HG03025 (cell line): ENCODE measurements around the gene WASL.

ENCODE experiments used
- ATAC-seq: cut with Tn5 transposase; IDR thresholded peaks from one replicate; pipeline ENCODE4 v1.9.1; 2021; ENCODE audit warnings: mild to moderate bottlenecking, moderate library complexity; ENCODE audit not compliant: unreplicated experiment, low FRiP score

Gene WASL

GRCh38 chr7:123705211-123705901, 43.4 kb downstream of the WASL start:
- ATAC-seq: no peak

GRCh38 chr7:123695944-123696677, 52.7 kb downstream of the WASL start:
- no peak for ATAC-seq

GRCh38 chr7:123692471-123692877, 56.3 kb downstream of the WASL start:
- ATAC-seq: no peak

GRCh38 chr7:123690550-123690949, 58.3 kb downstream of the WASL start:
- no peak for ATAC-seq

GRCh38 chr7:123689250-123689649, 59.6 kb downstream of the WASL start:
- no peak for ATAC-seq

DNA sequence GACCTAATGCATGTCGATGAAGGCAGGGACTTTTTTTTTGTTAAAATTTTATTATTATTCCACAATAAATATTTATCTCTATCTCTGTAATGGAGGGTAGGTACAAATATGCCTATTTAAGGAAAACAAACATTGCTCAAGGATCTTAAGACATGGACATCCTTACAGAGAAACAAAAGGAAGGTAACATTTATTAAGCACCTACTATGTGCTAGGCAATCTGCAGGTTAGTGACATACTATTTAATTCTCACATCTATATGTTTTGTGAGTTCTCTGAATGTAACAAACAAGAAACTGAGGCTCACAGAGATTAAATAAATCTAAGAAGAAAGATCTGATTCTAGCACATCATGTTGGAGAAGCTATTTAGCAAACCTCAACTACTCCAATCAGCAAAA, 61.1 kb downstream of the WASL start:
- ATAC-seq: no peak

DNA sequence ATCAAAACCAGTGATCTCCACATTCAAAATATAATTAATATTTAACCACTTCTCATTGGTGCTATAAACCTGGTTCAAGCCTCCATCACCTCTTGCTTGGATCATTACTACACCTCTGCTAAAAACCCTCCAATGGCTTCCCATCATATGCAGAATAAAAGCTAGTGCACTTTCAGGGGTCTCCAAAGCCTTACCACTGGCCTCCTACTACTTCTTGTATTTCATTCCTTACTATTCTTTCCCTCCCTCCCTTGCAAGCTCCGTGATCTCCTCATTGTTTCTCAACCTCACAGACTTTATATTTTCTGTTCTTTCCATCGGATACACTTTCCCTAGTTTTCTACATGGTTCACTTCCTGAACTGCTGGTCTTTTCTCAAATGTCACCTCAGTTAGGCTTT, 61.6 kb downstream of the WASL start:
- ATAC-seq: no peak

DNA sequence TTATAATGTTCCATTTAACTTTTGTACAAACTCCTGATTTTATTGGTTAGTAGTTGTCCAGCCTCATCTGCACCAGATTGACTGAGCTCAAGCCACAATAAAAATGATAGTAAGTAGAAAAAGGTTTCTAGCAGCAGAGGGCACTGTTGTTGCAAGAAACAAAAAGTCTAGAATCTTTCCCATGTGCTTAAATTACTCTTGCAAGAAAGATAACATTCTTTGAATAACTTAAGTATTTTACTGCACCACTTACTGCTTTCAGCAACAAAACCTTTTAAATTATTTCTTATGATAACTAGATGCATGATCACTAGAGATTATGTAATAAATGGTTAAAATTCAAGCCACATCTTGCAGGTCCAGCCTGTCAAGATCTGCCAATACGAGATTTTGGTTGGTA, 66.1 kb downstream of the WASL start:
- no peak for ATAC-seq

- ATAC-seq: no peak
Observed at GRCh38 chr7:123681561-123681960, 67.2 kb downstream of the WASL start.

GRCh38 chr7:123680580-123680979, 68.2 kb downstream of the WASL start:
- no peak for ATAC-seq

DNA sequence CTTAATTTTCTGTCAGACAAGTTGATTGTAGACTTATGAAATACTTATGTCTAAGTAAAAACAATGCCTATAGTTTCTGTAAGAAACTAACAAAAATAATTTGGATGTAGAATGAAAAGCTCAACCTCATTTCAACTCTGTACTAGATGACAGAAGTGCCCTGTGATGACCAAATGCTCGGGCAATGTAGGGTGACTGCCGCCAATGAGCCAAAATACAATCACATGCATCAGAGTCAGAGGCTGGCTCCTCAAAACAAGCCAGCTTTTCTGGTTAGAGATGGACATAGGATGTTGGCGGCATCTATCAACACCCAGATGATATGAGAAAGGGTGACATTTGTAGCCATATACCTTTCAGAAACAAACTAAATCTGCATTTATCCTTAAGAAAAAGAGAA, 69.2 kb downstream of the WASL start:
- ATAC-seq: no peak

- ATAC-seq: no peak
Observed at GRCh38 chr7:123677061-123677715, 71.6 kb downstream of the WASL start.

DNA sequence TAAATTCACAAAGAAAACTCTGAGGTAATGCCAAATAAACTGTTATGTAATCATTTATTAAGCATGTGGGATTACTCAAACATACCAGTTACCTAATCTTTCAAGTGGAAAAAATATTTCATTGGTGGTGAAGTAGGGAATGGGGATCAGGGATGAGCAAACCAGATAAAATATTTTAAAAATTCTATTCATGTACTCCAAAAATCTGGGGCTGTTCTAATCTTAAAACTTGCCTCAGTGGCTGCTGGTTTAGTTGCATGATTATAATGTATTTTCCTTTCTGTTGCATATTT, 73.7 kb downstream of the WASL start:
- ATAC-seq: no peak

DNA sequence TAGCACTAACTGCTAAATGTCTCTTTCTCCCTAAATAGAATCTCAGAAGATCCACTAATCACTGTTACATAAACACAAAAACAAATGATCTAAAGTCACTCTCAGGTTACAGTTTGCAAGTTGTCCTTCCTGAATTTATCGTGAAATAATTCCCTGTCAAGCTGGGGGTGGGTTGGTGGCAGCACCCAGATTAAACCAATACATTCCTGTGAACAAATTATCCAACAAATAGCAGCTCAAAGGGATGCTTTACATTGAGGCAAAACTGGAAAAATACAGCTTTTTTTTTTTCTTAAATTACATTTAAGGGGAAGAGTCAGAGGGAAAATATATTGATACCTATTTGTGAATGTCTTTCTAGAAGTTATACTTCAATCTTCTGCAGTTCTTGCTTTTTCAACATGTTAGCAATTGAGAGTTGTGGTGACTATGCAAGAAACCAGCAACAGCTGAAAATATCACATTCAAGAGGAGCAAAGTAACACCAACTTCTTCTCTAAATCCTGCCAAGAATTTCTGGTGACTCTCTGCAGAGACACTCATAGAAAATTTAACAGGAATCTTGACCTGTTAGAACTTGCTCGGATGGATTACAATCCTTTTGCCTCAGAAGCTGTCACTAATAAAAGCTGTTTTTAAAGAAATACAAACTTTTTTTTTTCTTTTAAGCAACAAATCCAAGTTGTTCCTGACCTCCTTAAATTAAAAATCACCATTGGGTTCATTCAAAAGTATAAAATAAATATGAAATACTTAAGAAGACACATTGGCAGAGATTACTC, 74.2 kb downstream of the WASL start:
- no peak for ATAC-seq

GRCh38 chr7:123673752-123674398, 74.9 kb downstream of the WASL start:
- no peak for ATAC-seq

DNA sequence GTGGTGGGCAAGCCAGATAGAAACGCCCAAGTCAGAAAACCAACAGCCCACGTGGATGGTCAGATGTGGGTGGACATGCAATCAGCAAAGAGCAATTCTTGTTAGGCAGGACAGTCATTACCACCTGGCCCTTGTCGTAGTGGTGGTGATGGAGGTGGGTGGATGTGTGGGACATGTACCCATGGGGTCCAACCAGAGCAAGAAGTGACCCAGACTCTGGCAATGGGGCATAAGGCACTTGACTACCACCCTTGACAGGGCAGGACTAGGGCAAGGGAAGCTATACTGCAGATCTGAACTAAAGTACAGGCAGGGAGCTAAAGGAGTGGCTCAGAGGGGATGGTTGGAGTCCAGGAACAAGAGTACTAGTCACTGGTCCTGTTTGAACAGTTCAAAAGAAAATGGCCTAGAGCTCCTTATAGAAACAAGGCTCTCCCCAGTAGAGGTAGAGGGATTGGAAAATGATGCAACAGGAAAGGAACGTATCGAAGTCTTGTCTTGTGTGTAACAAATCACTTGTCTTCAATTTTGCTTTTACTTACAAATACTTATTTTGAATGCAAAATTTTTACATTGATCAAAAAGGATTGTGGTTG, 75.6 kb downstream of the WASL start:
- ATAC-seq: no peak

- no peak for ATAC-seq
Observed at GRCh38 chr7:123669485-123669884, 79.3 kb downstream of the WASL start.

- ATAC-seq: no peak
Observed at GRCh38 chr7:123666492-123666891, 82.3 kb downstream of the WASL start.

GRCh38 chr7:123665896-123666295, 82.9 kb downstream of the WASL start:
- ATAC-seq: no peak

GRCh38 chr7:123665157-123665556, 83.6 kb downstream of the WASL start:
- no peak for ATAC-seq
